K562 (cell line): Measurements from ENCODE around the gene NFIC. TPM values are rescaled to one million over a fixed set of nuclear protein-coding genes. Genes with fewer than 3 reads are reported as not detected.

Experiments
- ATF7 ChIP-seq: fragments of 450-650 bp; IDR thresholded peaks from 2 replicates; pipeline ENCODE4 v1.7.1; 2014; ENCODE audit warnings: mild to moderate bottlenecking, moderate library complexity
- BMI1 ChIP-seq: fragments of 150-350 bp; IDR thresholded peaks from 2 replicates; pipeline ENCODE4 v1.6.1; 2014; ENCODE audit warnings: low read length
- DDX20 ChIP-seq: fragments of 450-650 bp; IDR thresholded peaks from 2 replicates; pipeline ENCODE4 v1.6.1; 2016; ENCODE audit warnings: missing genetic modification characterization, low read depth, mild to moderate bottlenecking, missing compliant biosample characterization, moderate library complexity
- EWSR1 ChIP-seq: fragments of 450-650 bp; IDR thresholded peaks from 2 replicates; pipeline ENCODE4 v1.6.1; 2018; ENCODE audit warnings: borderline replicate concordance, mild to moderate bottlenecking, low read depth, moderate library complexity; ENCODE audit not compliant: partially characterized antibody
- IRF2 ChIP-seq: sonication (generic); formaldehyde crosslinking; IDR thresholded peaks from 2 replicates; pipeline ENCODE4 v1.8.1; 2022; ENCODE audit warnings: mild to moderate bottlenecking, missing genetic modification reagents
- MEF2D ChIP-seq: conservative IDR thresholded peaks from 2 replicates; pipeline ENCODE4 v1.6.1; 2016; ENCODE audit warnings: low read depth, missing genetic modification characterization, missing compliant biosample characterization
- NR1H2 ChIP-seq: sonication (generic); formaldehyde crosslinking; IDR thresholded peaks from 2 replicates; pipeline ENCODE4 v1.4.0; 2020; ENCODE audit warnings: mild to moderate bottlenecking, missing genetic modification reagents
- POLR2B ChIP-seq: fragments of 450-650 bp; IDR thresholded peaks from 2 replicates; pipeline ENCODE4 v1.6.1; 2018; ENCODE audit warnings: low read depth; ENCODE audit not compliant: partially characterized antibody
- RAD21 ChIP-seq, 2 experiments: fragments of 250-450 bp in 1 of 2; fragments of 450-650 bp in 1 of 2; sonication (Bioruptor Pico) in 1 of 2; formaldehyde crosslinking in 1 of 2; IDR thresholded peaks in 1 of 2; conservative IDR thresholded peaks in 1 of 2; 2 replicates each; pipeline versions ENCODE4 v1.4.0 to v1.8.0; 2020 to 2022; ENCODE audit warnings: mild to moderate bottlenecking in 2 of 2, moderate library complexity in 1 of 2
- RNF2 ChIP-seq: sonication (generic); IDR thresholded peaks from 2 replicates; pipeline ENCODE4 v1.6.1; 2016
- SP2 ChIP-seq: IDR thresholded peaks from 2 replicates; pipeline ENCODE4 v1.6.1; 2011; ENCODE audit warnings: mild to moderate bottlenecking, low read depth, low read length, moderate library complexity; ENCODE audit not compliant: poor library complexity, severe bottlenecking; ENCODE audit errors: extremely low read depth
- TAL1 ChIP-seq: fragments of 450-650 bp; IDR thresholded peaks from 2 replicates; pipeline ENCODE4 v1.6.1; 2016; ENCODE audit warnings: mild to moderate bottlenecking
- ZNF282 ChIP-seq: sonication (generic); formaldehyde crosslinking; IDR thresholded peaks from 2 replicates; pipeline ENCODE4 v1.8.1; 2023; ENCODE audit warnings: missing genetic modification reagents
- ZNF75A ChIP-seq: fragments of 450-650 bp; formaldehyde crosslinking; IDR thresholded peaks from 2 replicates; pipeline ENCODE4 v1.4.0; 2020; ENCODE audit warnings: mild to moderate bottlenecking
- polyA plus RNA-seq, 8 experiments: library from polyadenylated mRNA; depleted of rRNA in 4 of 8; stranded (reverse) in 5 of 8; unstranded in 3 of 8; fragments of >200 nt; fragmentation: Nextera tagmentation in 2 of 8; fragmentation: Illumina TruSeq in 1 of 8; extraction: Ambion mirVana in 2 of 8; extraction: Trizol in 1 of 8; gene quantifications; 2 replicates each; pipeline versions ENCODE4 v1.2.1 to v1.2.3, GENCODE V29; 2011 to 2014; ENCODE audit warnings: inconsistent platforms in 1 of 8, missing spikeins in 1 of 8
- total RNA-seq, 7 experiments: library from RNA; depleted of rRNA in 6 of 7; stranded (reverse); fragments of >200 nt in 6 of 7; fragmentation: Illumina TruSeq in 2 of 7; extraction: Trizol in 2 of 7; gene quantifications; 2 replicates each; pipeline versions ENCODE4 v1.2.1 to v1.2.3, GENCODE V29; 2011 to 2021; ENCODE audit warnings: low replicate concordance in 1 of 7
- TF ChIP-seq, protein P1 (sequence below): IDR thresholded peaks from 2 replicates; pipeline ENCODE4 v1.6.1; 2011; ENCODE audit warnings: borderline replicate concordance, low read depth, mild to moderate bottlenecking, moderate library complexity, low read length; ENCODE audit not compliant: insufficient read depth, poor library complexity, severe bottlenecking
- TF ChIP-seq, protein P2 (sequence below): sonication (generic); formaldehyde crosslinking; IDR thresholded peaks from 2 replicates; pipeline ENCODE4 v1.8.1; 2022; ENCODE audit warnings: missing genetic modification reagents
- TF ChIP-seq, protein P3 (sequence below): fragments of 450-650 bp; IDR thresholded peaks from 2 replicates; pipeline ENCODE4 v1.6.1; 2016; ENCODE audit warnings: mild to moderate bottlenecking
- TF ChIP-seq, protein P4 (sequence below): fragments of 250-450 bp; sonication (Bioruptor Pico); IDR thresholded peaks from 2 replicates; pipeline ENCODE4 v1.5.0; 2020; ENCODE audit warnings: mild to moderate bottlenecking, borderline replicate concordance
- TF ChIP-seq, protein P5 (sequence below): fragments of 250-450 bp; sonication (Bioruptor Pico); IDR thresholded peaks from 2 replicates; pipeline ENCODE4 v1.5.0; 2021

NFIC gene
- total and polyA plus RNA-seq, 9 of the 15 experiments (the other 6 are each of a cell fraction or from before 2014, with no cell fraction given): 0.71 to 62.1 (median 6.9) TPM

DNA sequence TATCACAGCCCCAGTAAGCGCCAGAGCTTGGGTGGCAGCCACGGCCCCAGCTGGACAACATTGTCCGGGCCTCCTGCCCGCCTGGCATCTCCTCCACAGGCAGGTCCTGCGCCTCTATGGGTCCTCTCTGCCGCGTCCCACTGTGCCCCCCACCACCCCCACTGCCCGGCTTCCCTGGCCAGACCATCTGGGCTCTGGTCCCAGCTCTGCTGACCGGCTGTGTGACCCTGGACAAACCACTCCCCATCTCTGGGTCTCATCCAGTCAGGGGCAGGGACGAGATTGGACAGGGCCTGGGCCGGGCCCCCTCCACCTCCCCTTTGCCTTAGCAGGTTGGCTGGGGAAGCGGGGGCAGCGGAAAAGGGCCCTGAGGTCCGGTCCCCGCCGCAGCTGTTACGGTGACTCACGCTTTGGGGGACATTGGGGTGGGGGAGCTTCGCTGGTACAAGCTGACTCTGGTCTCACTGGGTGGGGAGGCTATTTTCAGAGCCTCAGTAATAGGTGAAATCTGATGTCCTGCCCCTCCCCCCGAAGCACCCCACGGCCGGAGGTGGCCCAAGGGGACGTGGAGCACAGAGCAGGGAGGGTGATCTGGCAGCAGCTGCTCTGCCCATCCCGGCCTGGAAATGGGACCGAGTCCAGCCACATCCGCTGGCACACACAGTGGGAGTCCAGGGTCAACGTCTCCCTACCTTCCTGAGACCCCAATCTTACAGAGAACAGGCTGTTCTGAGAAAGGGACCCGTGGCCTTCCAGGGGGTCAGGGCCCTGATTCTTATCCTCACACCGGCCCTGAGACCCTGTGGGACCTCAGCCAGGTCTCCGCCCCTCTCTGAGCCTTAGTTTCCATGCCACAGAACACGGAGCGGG lies 9.1 kb downstream of the NFIC start (continued):
- TF ChIP-seq ZNF282 (CRISPR knock-in tag) (no peak), DDX20 (no peak), RNF2 (peak; percentile 47; the same call in 1 of the 2 replicates), MEF2D (tag) (no peak), IRF2 (no peak), SP2 (no peak), ATF7 (no peak), NR1H2 (0 out of 2 replicates have a peak, but pooled peaks have one; percentile 53), TAL1 (no peak), BMI1 (no peak), RAD21 (CRISPR knock-in tag; conservative IDR thresholded peaks at IDR 0.05 in 1 of 2, IDR thresholded peaks at IDR 0.05 in 1 of 2) (no peak), EWSR1 (no peak), ZNF75A (no peak), POLR2B (no peak)
- TF ChIP-seq, protein P1, sequence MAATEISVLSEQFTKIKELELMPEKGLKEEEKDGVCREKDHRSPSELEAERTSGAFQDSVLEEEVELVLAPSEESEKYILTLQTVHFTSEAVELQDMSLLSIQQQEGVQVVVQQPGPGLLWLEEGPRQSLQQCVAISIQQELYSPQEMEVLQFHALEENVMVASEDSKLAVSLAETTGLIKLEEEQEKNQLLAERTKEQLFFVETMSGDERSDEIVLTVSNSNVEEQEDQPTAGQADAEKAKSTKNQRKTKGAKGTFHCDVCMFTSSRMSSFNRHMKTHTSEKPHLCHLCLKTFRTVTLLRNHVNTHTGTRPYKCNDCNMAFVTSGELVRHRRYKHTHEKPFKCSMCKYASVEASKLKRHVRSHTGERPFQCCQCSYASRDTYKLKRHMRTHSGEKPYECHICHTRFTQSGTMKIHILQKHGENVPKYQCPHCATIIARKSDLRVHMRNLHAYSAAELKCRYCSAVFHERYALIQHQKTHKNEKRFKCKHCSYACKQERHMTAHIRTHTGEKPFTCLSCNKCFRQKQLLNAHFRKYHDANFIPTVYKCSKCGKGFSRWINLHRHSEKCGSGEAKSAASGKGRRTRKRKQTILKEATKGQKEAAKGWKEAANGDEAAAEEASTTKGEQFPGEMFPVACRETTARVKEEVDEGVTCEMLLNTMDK: no peak
- TF ChIP-seq, protein P2, sequence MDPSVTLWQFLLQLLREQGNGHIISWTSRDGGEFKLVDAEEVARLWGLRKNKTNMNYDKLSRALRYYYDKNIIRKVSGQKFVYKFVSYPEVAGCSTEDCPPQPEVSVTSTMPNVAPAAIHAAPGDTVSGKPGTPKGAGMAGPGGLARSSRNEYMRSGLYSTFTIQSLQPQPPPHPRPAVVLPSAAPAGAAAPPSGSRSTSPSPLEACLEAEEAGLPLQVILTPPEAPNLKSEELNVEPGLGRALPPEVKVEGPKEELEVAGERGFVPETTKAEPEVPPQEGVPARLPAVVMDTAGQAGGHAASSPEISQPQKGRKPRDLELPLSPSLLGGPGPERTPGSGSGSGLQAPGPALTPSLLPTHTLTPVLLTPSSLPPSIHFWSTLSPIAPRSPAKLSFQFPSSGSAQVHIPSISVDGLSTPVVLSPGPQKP (CRISPR knock-in tag): no peak
- TF ChIP-seq, protein P3, sequence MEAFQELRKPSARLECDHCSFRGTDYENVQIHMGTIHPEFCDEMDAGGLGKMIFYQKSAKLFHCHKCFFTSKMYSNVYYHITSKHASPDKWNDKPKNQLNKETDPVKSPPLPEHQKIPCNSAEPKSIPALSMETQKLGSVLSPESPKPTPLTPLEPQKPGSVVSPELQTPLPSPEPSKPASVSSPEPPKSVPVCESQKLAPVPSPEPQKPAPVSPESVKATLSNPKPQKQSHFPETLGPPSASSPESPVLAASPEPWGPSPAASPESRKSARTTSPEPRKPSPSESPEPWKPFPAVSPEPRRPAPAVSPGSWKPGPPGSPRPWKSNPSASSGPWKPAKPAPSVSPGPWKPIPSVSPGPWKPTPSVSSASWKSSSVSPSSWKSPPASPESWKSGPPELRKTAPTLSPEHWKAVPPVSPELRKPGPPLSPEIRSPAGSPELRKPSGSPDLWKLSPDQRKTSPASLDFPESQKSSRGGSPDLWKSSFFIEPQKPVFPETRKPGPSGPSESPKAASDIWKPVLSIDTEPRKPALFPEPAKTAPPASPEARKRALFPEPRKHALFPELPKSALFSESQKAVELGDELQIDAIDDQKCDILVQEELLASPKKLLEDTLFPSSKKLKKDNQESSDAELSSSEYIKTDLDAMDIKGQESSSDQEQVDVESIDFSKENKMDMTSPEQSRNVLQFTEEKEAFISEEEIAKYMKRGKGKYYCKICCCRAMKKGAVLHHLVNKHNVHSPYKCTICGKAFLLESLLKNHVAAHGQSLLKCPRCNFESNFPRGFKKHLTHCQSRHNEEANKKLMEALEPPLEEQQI: no peak
- TF ChIP-seq, protein P4, sequence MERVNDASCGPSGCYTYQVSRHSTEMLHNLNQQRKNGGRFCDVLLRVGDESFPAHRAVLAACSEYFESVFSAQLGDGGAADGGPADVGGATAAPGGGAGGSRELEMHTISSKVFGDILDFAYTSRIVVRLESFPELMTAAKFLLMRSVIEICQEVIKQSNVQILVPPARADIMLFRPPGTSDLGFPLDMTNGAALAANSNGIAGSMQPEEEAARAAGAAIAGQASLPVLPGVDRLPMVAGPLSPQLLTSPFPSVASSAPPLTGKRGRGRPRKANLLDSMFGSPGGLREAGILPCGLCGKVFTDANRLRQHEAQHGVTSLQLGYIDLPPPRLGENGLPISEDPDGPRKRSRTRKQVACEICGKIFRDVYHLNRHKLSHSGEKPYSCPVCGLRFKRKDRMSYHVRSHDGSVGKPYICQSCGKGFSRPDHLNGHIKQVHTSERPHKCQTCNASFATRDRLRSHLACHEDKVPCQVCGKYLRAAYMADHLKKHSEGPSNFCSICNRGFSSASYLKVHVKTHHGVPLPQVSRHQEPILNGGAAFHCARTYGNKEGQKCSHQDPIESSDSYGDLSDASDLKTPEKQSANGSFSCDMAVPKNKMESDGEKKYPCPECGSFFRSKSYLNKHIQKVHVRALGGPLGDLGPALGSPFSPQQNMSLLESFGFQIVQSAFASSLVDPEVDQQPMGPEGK (CRISPR knock-in tag): no peak
- TF ChIP-seq, protein P5, sequence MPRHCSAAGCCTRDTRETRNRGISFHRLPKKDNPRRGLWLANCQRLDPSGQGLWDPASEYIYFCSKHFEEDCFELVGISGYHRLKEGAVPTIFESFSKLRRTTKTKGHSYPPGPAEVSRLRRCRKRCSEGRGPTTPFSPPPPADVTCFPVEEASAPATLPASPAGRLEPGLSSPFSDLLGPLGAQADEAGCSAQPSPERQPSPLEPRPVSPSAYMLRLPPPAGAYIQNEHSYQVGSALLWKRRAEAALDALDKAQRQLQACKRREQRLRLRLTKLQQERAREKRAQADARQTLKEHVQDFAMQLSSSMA: no peak
